ENCODE data around the gene CALHM2. TPM values are rescaled to one million over a fixed set of nuclear protein-coding genes. Genes with fewer than 3 reads are reported as not detected.

CALHM2 gene
- total RNA-seq, 1 donor from 2014 or later = 0.25 TPM

- no peaks in the 10 kb centered on the region for H3K27me3 ChIP-seq (ENCODE audit: control insufficient read depth, insufficient read depth, low read length)
- H3K4me3 ChIP-seq (ENCODE audit: low read depth, low read length) = no peak overlapping the region
- TF ChIP-seq CTCF (IDR thresholded peaks at IDR 0.05; ENCODE audit: insufficient read depth, low read length, poor library complexity, severe bottlenecking) = no peak
- H3K36me3 ChIP-seq (ENCODE audit: control insufficient read depth, insufficient read depth, low read length) = peaks cover 2% of the 10 kb centered on the region
- no peak for DNase-seq (ENCODE audit: low read depth)
These were observed 22.5 kb downstream of the CALHM2 start for GRCh38 chr10:103429647-103430046.

DNA sequence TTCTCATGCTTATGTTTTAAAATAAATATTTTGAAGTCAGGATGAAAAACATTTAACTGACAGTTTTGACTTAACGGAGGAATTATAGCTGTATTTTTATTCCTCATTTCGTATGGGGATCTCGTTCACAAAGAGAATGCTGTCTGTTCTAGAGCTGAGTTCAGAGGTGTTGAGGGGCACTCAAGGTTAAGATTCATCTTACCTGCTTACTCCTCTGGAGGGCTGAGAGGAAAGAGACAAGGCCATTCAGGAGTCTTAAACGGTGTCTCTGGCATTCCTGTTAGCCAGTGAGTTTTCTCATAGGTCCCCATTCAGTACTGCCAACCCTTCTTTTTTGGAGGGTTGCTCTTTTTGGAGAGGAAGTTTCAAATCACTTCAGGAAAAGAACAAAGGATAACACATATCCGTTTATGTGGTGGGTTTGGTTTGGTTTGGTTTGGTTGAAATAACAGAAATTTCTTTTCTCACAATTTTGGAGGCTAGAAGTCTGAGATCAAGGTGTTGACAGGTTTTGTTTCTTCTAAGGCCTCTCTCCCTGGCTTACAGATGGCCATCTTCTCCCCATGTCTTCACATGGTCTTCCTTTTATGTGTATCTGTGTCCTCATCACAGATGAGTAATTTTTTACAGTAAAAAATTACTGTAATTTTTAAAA is 23.1 kb downstream of the CALHM2 start:
- Histone ChIP-seq H3K36me3 (ENCODE audit: control insufficient read depth, insufficient read depth, low read length) (peaks cover 2% of the 10 kb centered on the region), H3K4me3 (ENCODE audit: low read depth, low read length) (no peak overlapping the region), H3K27me3 (ENCODE audit: control insufficient read depth, insufficient read depth, low read length) (no peaks in the 10 kb centered on the region)
- DNase-seq (ENCODE audit: low read depth) = no peak
- TF ChIP-seq CTCF (IDR thresholded peaks at IDR 0.05; ENCODE audit: insufficient read depth, low read length, poor library complexity, severe bottlenecking) = no peak

GRCh38 chr10:103427866-103428265 is 24.3 kb downstream of the CALHM2 start:
- Histone ChIP-seq H3K4me3 (ENCODE audit: low read depth, low read length) (no peak overlapping the region), H3K27me3 (ENCODE audit: control insufficient read depth, insufficient read depth, low read length) (no peaks in the 10 kb centered on the region), H3K36me3 (ENCODE audit: control insufficient read depth, insufficient read depth, low read length) (peaks cover 1% of the 10 kb centered on the region)
- DNase-seq (ENCODE audit: low read depth) = no peak
- TF ChIP-seq CTCF (IDR thresholded peaks at IDR 0.05; ENCODE audit: insufficient read depth, low read length, poor library complexity, severe bottlenecking) = no peak

DNA sequence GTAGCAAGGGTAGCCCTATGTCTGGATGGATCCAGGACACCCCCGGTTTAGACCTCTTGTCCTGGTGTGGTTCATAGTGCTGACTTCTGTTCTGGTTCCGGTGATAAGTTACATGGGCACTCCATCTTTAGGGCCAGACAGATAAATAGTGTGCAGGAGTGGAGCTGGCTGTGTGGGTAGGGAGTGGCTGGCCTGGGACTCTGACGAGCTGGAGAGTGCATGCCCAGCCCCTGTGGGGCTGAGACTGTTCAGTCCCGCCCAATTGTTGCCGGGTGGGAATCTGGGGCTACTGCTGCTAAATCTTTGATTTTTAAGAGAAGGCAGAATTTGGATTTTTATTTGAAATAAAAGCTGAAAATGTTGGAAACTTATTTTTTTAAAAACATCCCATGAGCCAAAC is 28.4 kb downstream of the CALHM2 start:
- Histone ChIP-seq H3K4me3 (ENCODE audit: low read depth, low read length) (no peak overlapping the region), H3K36me3 (ENCODE audit: control insufficient read depth, insufficient read depth, low read length) (peaks cover 1% of the 10 kb centered on the region), H3K27me3 (ENCODE audit: control insufficient read depth, insufficient read depth, low read length) (no peaks in the 10 kb centered on the region)
- TF ChIP-seq CTCF (IDR thresholded peaks at IDR 0.05; ENCODE audit: insufficient read depth, low read length, poor library complexity, severe bottlenecking) = no peak
- no peak for DNase-seq (ENCODE audit: low read depth)

DNA sequence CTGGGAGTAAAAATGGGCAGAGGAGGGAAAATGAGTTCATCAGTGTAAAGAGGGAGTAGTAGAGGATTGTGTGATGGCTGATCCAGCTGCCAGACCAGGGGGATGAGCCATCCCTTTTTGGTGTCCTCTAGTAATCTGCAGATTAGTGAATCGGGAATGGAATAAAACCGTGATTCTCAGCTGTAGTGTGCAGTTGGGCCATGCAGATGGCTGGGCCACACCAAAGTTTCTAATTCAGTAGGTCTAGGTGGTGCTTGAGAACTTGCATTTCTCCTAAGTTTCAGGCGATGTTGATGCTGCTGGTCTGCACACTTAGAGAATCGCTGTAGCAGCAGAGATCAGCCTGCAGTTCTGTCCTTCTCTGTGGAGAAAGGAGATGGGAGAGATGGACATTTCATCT is 33.1 kb downstream of the CALHM2 start:
- no peak for DNase-seq (ENCODE audit: low read depth)

More for the DNA sequence above, 33.1 kb downstream of the CALHM2 start:
- H3K4me3 ChIP-seq (ENCODE audit: low read depth, low read length) = no peak overlapping the region
- peaks cover 2% of the 10 kb centered on the region for H3K36me3 ChIP-seq (ENCODE audit: control insufficient read depth, insufficient read depth, low read length)
- TF ChIP-seq CTCF (IDR thresholded peaks at IDR 0.05; ENCODE audit: insufficient read depth, low read length, poor library complexity, severe bottlenecking) = no peak
- no peaks in the 10 kb centered on the region for H3K27me3 ChIP-seq (ENCODE audit: control insufficient read depth, insufficient read depth, low read length)
